Effector CD4-positive, alpha-beta T cell (primary cell): Measurements from ENCODE around the gene TRPM1.

Source experiments
- DNase-seq: peaks from one replicate; pipeline ENCODE4 v3.0.0-alpha.2; 2020

TRPM1 gene

GRCh38 chr15:31013863-31014607 lies 87.5 kb downstream of the TRPM1 start:
- DNase-seq, result no peak

GRCh38 chr15:31012455-31012854 lies 89.1 kb downstream of the TRPM1 start:
- DNase-seq, result no peak

GRCh38 chr15:31010036-31010435 lies 91.5 kb downstream of the TRPM1 start:
- DNase-seq, result no peak

GRCh38 chr15:31005660-31006059 lies 95.9 kb downstream of the TRPM1 start:
- DNase-seq, result no peak

GRCh38 chr15:31004220-31004733 lies 97.2 kb downstream of the TRPM1 start:
- DNase-seq, result no peak

- DNase-seq, result no peak
Measured at GRCh38 chr15:31001702-31002101, 99.8 kb downstream of the TRPM1 start.

- no peak for DNase-seq
Measured at GRCh38 chr15:30999729-31000128, 101.8 kb downstream of the TRPM1 start.

GRCh38 chr15:30997270-30997669 lies 104.3 kb downstream of the TRPM1 start:
- DNase-seq, result no peak

- no peak for DNase-seq
Measured at GRCh38 chr15:30992249-30992864, 109.2 kb downstream of the TRPM1 start.

- DNase-seq, result peak; percentile 56
Measured at GRCh38 chr15:30991255-30992235, 110.0 kb downstream of the TRPM1 start, which contains the start of gene MTMR10. Gene MTMR10, minus strand, starts transcription at chr15:30991628. Its CDS starts 122 bp downstream, at chr15:30991506.

GRCh38 chr15:30990446-30991254 lies 110.9 kb downstream of the TRPM1 start:
- DNase-seq, result no peak

GRCh38 chr15:30990036-30990435 lies 111.5 kb downstream of the TRPM1 start:
- DNase-seq, result no peak

GRCh38 chr15:30985081-30985531 lies 116.4 kb downstream of the TRPM1 start:
- no peak for DNase-seq

GRCh38 chr15:30984542-30984941 lies 117.0 kb downstream of the TRPM1 start:
- no peak for DNase-seq

- DNase-seq, result no peak
Measured at GRCh38 chr15:30984118-30984517, 117.4 kb downstream of the TRPM1 start.

- DNase-seq, result no peak
Measured at GRCh38 chr15:30979457-30979856, 122.1 kb downstream of the TRPM1 start.

GRCh38 chr15:30978328-30978727 lies 123.2 kb downstream of the TRPM1 start:
- no peak for DNase-seq

- no peak for DNase-seq
Measured at GRCh38 chr15:30974112-30974511, 127.4 kb downstream of the TRPM1 start.

GRCh38 chr15:30973379-30973778 lies 128.1 kb downstream of the TRPM1 start:
- DNase-seq, result no peak

- DNase-seq, result no peak
Measured at GRCh38 chr15:30969724-30970123, 131.8 kb downstream of the TRPM1 start.

- no peak for DNase-seq
Measured at GRCh38 chr15:30963681-30964080, 137.8 kb downstream of the TRPM1 start.

GRCh38 chr15:30962659-30963058 lies 138.9 kb downstream of the TRPM1 start:
- no peak for DNase-seq
